ENCODE data around the gene LRIG3. TPM values are rescaled to one million over a fixed set of nuclear protein-coding genes. Genes with fewer than 3 reads are reported as not detected.

Gene LRIG3, protein sequence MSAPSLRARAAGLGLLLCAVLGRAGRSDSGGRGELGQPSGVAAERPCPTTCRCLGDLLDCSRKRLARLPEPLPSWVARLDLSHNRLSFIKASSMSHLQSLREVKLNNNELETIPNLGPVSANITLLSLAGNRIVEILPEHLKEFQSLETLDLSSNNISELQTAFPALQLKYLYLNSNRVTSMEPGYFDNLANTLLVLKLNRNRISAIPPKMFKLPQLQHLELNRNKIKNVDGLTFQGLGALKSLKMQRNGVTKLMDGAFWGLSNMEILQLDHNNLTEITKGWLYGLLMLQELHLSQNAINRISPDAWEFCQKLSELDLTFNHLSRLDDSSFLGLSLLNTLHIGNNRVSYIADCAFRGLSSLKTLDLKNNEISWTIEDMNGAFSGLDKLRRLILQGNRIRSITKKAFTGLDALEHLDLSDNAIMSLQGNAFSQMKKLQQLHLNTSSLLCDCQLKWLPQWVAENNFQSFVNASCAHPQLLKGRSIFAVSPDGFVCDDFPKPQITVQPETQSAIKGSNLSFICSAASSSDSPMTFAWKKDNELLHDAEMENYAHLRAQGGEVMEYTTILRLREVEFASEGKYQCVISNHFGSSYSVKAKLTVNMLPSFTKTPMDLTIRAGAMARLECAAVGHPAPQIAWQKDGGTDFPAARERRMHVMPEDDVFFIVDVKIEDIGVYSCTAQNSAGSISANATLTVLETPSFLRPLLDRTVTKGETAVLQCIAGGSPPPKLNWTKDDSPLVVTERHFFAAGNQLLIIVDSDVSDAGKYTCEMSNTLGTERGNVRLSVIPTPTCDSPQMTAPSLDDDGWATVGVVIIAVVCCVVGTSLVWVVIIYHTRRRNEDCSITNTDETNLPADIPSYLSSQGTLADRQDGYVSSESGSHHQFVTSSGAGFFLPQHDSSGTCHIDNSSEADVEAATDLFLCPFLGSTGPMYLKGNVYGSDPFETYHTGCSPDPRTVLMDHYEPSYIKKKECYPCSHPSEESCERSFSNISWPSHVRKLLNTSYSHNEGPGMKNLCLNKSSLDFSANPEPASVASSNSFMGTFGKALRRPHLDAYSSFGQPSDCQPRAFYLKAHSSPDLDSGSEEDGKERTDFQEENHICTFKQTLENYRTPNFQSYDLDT
- total RNA-seq, result not detected

GRCh38 chr12:58920102-58920960, at the start of gene LRIG3:
TSS of gene LRIG3 (minus strand) at chr12:58920504. CDS start at chr12:58920235, 269 bp downstream.
- no peak within 1 kb of the TSS for H3K27ac Mint-ChIP-seq
- no peaks in the 10 kb centered on the region for H3K36me3 Mint-ChIP-seq (ENCODE audit: low read depth)
- H3K4me3 Mint-ChIP-seq, result peak within 1 kb of the TSS; percentile 44
- H3K4me1 Mint-ChIP-seq, result no peaks in the 10 kb centered on the region
- H3K27me3 Mint-ChIP-seq, result peaks cover 33% of the 10 kb centered on the region
- H3K9me3 Mint-ChIP-seq, result peaks cover 7% of the 10 kb centered on the region
- ATAC-seq (replicated peaks), result no peak

GRCh38 chr12:58969237-58969636, 48.9 kb upstream of the LRIG3 start:
- Mint-ChIP-seq H3K27ac (no peak overlapping the region), H3K9me3 (peaks cover 3% of the 10 kb centered on the region), H3K27me3 (no peaks in the 10 kb centered on the region), H3K4me3 (no peak overlapping the region), H3K36me3 (ENCODE audit: low read depth) (no peaks in the 10 kb centered on the region), H3K4me1 (no peaks in the 10 kb centered on the region)
- no peak for ATAC-seq (replicated peaks)

GRCh38 chr12:58967561-58967960, 47.3 kb upstream of the LRIG3 start:
- Mint-ChIP-seq H3K27me3 (no peaks in the 10 kb centered on the region), H3K4me1 (no peaks in the 10 kb centered on the region), H3K4me3 (no peak overlapping the region), H3K27ac (no peak overlapping the region), H3K9me3 (peaks cover 3% of the 10 kb centered on the region), H3K36me3 (ENCODE audit: low read depth) (no peaks in the 10 kb centered on the region)
- ATAC-seq (replicated peaks), result no peak

- Mint-ChIP-seq H3K36me3 (ENCODE audit: low read depth) (no peaks in the 10 kb centered on the region), H3K27ac (no peak overlapping the region), H3K4me1 (no peaks in the 10 kb centered on the region), H3K9me3 (peaks cover 3% of the 10 kb centered on the region), H3K27me3 (no peaks in the 10 kb centered on the region), H3K4me3 (no peak overlapping the region)
- no peak for ATAC-seq (replicated peaks)
Observed at GRCh38 chr12:58966939-58967338, 46.6 kb upstream of the LRIG3 start.

GRCh38 chr12:58965568-58965967, 45.3 kb upstream of the LRIG3 start:
- H3K27me3 Mint-ChIP-seq, result no peaks in the 10 kb centered on the region
- no peaks in the 10 kb centered on the region for H3K4me1 Mint-ChIP-seq
- no peak for ATAC-seq (replicated peaks)
- H3K4me3 Mint-ChIP-seq, result no peak overlapping the region
- H3K36me3 Mint-ChIP-seq (ENCODE audit: low read depth), result no peaks in the 10 kb centered on the region
- peaks cover 3% of the 10 kb centered on the region for H3K9me3 Mint-ChIP-seq
- no peak overlapping the region for H3K27ac Mint-ChIP-seq

DNA sequence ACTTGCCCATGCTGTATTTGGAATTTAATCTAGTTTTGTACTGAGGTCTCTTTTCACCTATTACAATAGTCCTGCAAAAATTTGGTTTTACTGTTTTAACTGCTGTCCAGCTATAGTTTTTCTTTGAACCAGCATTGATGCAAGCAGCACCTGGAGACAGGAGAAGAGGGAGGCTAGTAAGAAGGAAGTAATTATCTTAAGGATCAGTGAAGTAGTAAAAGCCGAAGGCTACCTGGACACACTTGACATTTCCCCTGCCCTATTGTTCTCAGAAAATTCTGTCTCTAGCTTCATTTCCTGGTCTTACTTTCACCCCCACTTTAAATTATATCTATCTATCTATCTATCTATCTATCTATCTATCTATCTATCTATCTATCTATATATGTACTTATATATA, 43.5 kb upstream of the LRIG3 start:
- ATAC-seq (replicated peaks), result no peak
- Mint-ChIP-seq H3K9me3 (no peaks in the 10 kb centered on the region), H3K27me3 (no peaks in the 10 kb centered on the region), H3K27ac (no peak overlapping the region), H3K36me3 (ENCODE audit: low read depth) (no peaks in the 10 kb centered on the region), H3K4me1 (no peaks in the 10 kb centered on the region), H3K4me3 (no peak overlapping the region)

- no peak overlapping the region for H3K4me3 Mint-ChIP-seq
- H3K36me3 Mint-ChIP-seq (ENCODE audit: low read depth), result no peaks in the 10 kb centered on the region
- H3K27me3 Mint-ChIP-seq, result no peaks in the 10 kb centered on the region
- no peak for ATAC-seq (replicated peaks)
- H3K9me3 Mint-ChIP-seq, result no peaks in the 10 kb centered on the region
- no peaks in the 10 kb centered on the region for H3K4me1 Mint-ChIP-seq
- no peak overlapping the region for H3K27ac Mint-ChIP-seq
Observed at GRCh38 chr12:58961906-58962305, 41.6 kb upstream of the LRIG3 start.

DNA sequence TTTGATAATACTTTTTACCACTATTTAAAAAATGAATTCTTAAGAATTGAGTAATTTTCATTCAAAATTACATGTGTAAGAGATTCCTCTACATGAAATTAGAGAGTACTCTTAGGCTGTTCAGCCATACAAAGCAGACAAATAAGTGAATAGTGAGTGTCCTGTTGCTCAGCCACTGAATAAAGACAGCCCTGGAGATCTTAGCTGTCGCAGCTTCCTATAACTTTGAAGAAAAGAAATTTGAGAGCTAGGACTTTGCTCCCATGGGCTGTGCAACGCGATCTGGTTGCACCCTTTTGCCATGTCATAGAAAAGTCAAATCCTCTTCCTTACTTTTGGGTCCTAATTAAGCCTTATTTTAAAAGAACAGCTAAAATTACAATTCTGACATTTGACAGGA, 40.9 kb upstream of the LRIG3 start:
- H3K36me3 Mint-ChIP-seq (ENCODE audit: low read depth), result no peaks in the 10 kb centered on the region
- no peak for ATAC-seq (replicated peaks)
- no peak overlapping the region for H3K4me3 Mint-ChIP-seq
- H3K27me3 Mint-ChIP-seq, result no peaks in the 10 kb centered on the region
- no peaks in the 10 kb centered on the region for H3K4me1 Mint-ChIP-seq
- no peaks in the 10 kb centered on the region for H3K9me3 Mint-ChIP-seq
- H3K27ac Mint-ChIP-seq, result no peak overlapping the region

GRCh38 chr12:58959639-58960300, 39.5 kb upstream of the LRIG3 start:
- H3K27me3 Mint-ChIP-seq, result no peaks in the 10 kb centered on the region
- no peak overlapping the region for H3K27ac Mint-ChIP-seq
- H3K4me3 Mint-ChIP-seq, result no peak overlapping the region
- no peaks in the 10 kb centered on the region for H3K9me3 Mint-ChIP-seq
- H3K36me3 Mint-ChIP-seq (ENCODE audit: low read depth), result no peaks in the 10 kb centered on the region
- no peaks in the 10 kb centered on the region for H3K4me1 Mint-ChIP-seq
- ATAC-seq (replicated peaks), result no peak

- Mint-ChIP-seq H3K27me3 (no peaks in the 10 kb centered on the region), H3K27ac (no peak overlapping the region), H3K4me1 (no peaks in the 10 kb centered on the region), H3K4me3 (no peak overlapping the region), H3K9me3 (no peaks in the 10 kb centered on the region), H3K36me3 (ENCODE audit: low read depth) (no peaks in the 10 kb centered on the region)
- no peak for ATAC-seq (replicated peaks)
Observed at GRCh38 chr12:58957298-58957697, 37.0 kb upstream of the LRIG3 start.

DNA sequence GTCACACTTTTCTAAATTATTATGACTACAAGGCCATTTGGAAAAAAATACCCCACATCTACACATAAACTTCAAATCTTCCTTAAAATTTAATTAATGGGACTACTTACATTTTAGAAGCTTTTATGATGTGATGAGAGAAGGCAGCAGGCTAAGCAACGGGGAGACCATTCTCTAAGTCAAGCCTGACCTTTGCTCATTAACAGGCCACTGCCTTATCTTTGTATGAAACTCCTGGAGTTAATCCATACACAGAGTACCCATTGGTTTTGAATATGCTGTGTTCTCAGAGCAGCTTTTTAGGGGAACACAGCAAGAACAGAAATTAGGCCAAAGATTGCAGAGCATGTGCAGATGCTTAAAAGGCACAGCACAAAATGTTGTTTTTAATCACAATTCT, 35.5 kb upstream of the LRIG3 start:
- H3K27me3 Mint-ChIP-seq, result no peaks in the 10 kb centered on the region
- H3K36me3 Mint-ChIP-seq (ENCODE audit: low read depth), result no peaks in the 10 kb centered on the region
- H3K27ac Mint-ChIP-seq, result no peak overlapping the region
- no peaks in the 10 kb centered on the region for H3K4me1 Mint-ChIP-seq
- ATAC-seq (replicated peaks), result no peak
- no peaks in the 10 kb centered on the region for H3K9me3 Mint-ChIP-seq
- H3K4me3 Mint-ChIP-seq, result no peak overlapping the region

DNA sequence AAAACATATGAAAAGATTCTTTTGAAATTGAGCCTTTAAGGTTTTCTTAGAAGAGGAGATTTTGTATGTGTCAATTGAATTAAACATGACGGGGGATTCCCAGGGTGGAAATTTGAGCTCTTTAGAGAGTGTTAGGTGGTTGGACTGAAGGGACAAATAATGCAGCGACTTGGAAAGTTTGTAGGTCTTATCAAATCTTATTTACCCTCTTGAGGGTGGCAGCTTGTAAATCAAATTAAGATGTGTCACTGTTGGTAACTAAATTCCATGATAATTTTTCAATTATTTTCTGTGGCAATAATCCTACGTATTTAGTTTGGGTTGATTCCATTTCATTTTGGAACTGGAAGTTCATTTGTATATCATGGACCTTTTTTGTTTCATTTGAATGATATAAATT, 33.7 kb upstream of the LRIG3 start:
- Mint-ChIP-seq H3K27me3 (no peaks in the 10 kb centered on the region), H3K27ac (no peak overlapping the region), H3K4me1 (no peaks in the 10 kb centered on the region), H3K4me3 (no peak overlapping the region), H3K36me3 (ENCODE audit: low read depth) (no peaks in the 10 kb centered on the region), H3K9me3 (peaks cover 7% of the 10 kb centered on the region)
- no peak for ATAC-seq (replicated peaks)

GRCh38 chr12:58950739-58951100, 30.4 kb upstream of the LRIG3 start:
- Mint-ChIP-seq H3K9me3 (peaks cover 7% of the 10 kb centered on the region), H3K4me1 (no peaks in the 10 kb centered on the region), H3K27ac (no peak overlapping the region), H3K4me3 (no peak overlapping the region), H3K27me3 (no peaks in the 10 kb centered on the region), H3K36me3 (ENCODE audit: low read depth) (no peaks in the 10 kb centered on the region)
- no peak for ATAC-seq (replicated peaks)

Measured in activated T-helper 17 cell treated with anti-CD3 and anti-CD28 coated beads, Interleukin-2, amount 50 U/mL, for 72 hours (primary cell).